Stimulated activated CD4-positive, alpha-beta T cell treated with anti-CD3 and anti-CD28 coated beads, Interleukin-1b, Interleukin-23, amount 100 ng/mL, for 1 hour (primary cell): ENCODE results near the gene NACA2.
"Not testable (repeated sequence)": the region's sequence is repeated elsewhere in the genome, so short reads cannot be mapped to it uniquely, and the experiment has no call there.

Experiments
- DNase-seq, 2 donors: peaks; one replicate each; pipeline ENCODE4 v3.0.0-alpha.2; 2020; ENCODE audit warnings: low read depth in 2 of 2

NACA2 gene

DNA sequence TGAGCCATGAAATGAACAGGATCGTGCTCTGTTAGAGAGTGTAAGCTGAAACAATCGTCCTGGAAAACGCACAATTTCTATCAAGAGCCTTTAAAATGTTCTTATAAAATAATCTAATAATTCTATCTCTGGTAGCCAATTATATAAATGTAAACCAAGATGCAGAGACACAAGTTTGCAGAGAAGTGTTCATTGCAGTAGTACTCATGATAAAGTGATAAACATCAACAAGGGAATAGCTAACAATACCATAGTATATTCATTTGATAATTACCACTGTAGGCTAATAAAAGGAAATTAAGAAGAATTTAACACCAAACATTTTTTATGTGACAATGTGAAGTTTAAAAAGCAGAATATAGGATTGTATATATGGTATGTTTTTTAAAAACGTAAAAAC, 12.4 kb downstream of the NACA2 start:
- no peak for DNase-seq

DNA sequence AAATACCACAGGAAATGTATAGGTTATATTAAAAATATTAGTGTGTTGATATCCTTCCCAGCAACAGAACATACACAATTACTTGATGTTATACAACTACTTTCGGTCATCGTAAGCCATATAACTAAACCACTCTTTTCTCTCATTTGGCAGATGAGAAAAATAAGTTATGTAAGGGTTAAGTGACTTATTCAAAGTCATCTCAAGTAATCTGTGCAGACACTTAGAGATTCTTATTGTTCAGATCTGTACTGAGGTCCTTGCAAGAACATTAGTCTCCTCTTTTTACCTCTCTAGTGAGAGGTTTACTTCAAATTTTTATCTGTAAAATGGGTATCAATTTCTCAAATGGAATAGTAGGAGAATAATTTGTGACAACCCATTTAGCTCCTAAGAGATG, 15.0 kb downstream of the NACA2 start:
- no peak for DNase-seq

DNA sequence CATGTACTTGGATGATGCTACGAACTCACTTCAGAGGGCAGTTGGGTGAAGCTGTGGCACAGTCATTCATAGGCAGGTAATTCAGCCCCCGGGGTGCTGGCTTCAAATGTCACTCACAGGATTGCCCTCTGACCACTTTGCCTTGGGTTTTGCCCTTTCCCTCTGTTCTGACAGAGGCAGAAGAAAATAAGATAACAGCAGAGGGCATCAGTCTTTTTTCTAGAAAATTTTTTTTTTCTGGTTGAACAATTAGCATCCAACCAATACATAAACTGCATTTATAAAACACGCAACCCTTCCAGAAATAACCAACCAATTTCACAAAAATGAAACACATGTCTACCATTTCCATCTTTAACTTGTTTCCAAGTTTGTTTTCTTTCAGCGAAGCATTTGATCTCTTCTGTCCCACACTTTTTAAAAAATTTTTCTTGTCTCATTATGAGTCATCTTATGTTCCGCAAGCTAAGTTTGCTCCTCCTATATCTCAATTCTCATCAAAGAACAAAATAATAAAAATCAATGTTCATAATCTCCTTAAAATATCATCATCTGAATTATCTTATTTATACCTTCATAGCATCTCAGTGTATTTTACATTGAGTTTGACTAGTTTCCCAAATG, 15.6 kb downstream of the NACA2 start:
- DNase-seq: no peak

DNA sequence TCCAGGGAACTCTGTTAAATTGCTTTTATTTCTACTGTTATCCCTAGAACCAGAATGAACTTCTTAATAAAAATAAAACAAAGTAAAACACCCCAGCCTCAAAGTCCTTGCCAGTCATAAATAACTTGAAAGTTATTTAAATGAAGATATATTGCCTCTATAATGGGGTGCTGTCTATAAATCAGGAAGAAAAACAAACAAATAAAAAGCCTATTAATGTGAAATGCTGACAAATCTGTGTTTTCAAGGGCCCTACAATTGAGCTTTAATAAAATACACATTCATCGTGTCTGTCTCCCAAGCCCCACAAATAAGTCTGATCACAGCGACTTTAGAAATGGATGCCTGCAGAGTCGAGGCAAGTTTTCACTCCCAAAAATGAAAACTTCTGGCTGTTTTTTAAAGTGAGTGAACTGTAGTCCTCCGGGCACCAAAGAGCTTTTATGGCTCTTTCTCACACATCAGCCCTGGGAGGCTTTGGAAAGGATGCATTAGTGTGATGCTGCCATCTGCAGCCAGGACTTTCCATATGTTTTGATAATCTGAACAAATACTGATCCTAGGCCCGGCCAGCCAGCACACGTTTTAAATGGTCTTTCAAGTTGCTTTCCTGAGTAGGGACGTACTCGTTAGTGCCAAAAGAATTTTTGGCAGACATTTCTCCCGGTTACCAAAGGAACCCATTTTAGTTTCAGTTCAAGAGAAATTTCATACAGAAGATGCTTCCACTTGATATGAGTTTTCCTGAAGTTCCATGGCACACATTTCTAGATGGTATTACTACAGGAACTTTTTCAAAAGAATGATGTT, 16.3 kb downstream of the NACA2 start:
- no peak for DNase-seq

DNA sequence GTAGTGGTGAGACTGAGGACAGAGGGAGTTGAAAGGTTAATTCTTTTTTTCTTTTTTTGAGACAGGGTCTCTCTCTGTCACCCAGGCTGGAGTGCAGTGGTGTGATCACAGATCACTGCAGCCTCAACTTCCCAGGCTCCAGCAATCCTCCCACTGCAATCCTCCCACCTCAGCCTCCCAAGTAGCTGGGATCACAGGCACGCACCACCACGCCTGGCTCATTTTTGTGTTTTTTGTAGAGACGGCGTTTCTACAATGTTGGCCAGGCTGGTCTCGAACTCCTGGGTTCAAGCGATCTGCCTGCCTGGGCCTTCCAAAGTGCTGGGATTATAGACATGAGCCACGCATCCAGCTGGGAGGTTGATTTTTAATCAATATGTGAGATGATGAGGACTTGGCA, 18.5 kb downstream of the NACA2 start:
- DNase-seq: not testable (repeated sequence)

DNA sequence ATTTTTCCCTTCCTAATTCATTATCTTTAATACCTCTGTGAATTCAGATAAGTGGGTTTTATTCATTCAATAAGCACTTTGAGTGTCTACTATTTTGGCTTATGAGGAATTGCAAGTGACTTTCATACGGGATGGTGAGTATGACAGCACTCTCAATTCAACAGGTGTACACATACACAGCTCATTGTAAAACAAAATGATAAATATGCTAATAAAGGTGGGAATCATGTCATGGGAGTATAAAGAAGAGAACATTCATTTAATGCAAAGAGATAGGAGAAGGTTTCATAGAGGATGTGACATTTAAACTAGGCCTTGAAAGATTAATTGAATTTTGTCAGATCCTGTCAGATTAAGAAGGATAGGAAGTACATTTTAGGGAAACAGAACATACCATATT, 19.4 kb downstream of the NACA2 start:
- no peak for DNase-seq

DNA sequence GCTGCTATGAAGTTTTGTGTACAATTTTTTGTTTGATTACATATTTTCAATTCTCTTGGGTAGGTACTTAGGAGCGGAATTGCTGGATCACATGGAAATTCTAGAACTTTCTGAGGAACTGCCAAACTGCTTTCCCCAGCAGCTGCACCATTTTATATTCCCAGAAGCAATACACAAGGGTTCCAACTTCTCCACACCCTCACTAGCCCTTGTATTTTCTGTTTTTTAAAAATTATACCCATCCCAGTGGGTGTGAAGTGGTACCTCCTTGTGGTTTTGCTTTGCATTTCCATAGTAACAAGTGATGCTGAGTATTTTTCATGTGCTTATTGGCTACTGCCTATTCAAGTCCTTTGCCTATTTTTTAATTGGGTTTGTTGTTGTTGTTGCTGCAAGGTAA, 20.9 kb downstream of the NACA2 start:
- DNase-seq: no peak

GRCh38 chr17:61569525-61569924, 21.5 kb downstream of the NACA2 start:
- not testable (repeated sequence) for DNase-seq

GRCh38 chr17:61568219-61569072, 22.6 kb downstream of the NACA2 start:
- DNase-seq: no peak

GRCh38 chr17:61567045-61567802, 23.8 kb downstream of the NACA2 start:
- no peak for DNase-seq

DNA sequence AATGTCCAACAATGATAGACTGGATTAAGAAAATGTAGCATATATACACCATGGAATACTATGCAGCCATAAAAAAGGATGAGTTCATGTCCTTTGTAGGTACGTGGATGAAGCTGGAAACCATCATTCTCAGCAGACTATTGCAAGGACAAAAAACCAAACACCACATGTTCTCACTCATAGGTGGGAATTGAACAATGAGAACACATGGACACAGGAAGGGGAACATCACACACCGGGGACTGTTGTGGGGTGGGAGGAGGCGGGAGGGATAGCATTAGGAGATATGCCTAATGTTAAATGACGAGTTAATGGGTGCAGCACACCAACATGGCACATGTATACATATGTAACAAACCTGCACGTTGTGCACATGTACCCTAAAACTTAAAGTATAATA, 24.6 kb downstream of the NACA2 start:
- DNase-seq: not testable (repeated sequence)

GRCh38 chr17:61565850-61566249, 25.2 kb downstream of the NACA2 start:
- not testable (repeated sequence) for DNase-seq

DNA sequence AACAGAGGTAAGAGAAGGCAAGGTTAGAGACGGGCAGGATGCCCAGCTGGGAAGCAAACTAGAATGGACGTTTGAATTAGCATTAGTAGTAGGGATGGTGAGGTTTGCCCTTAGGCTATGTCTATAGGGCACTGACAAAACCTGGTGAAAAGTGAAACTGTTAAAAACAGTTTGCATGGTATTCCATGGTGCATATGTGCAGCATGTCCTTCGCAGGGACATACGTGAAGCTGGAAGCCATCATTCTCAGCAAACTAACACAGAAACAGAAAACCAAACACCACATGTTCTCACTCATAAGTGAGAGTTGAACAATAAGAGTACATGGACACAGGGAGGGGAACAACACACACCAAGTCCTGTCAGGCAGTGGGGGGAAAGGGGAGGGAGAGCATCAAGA, 25.8 kb downstream of the NACA2 start:
- no peak for DNase-seq

DNA sequence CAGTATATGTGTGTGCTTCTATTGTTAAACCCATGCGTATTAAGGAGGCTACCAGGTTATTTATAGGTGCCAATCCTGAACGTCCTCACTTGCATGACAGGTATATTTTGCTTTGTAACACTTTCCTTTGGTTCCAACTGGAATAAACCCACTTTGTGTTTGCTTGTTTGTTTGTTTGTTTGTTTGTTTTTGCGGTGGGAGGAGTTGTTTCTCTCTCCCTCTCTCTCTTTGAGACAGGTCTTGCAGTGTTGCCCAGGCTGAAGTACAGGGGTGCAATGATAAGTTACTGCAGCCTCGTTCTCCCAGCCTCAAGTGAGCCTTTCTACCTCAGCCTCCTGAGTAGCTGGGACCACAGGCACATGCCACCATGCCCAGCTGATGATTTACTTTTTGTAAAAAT, 28.7 kb downstream of the NACA2 start:
- DNase-seq: no peak

GRCh38 chr17:61561354-61561753, 29.7 kb downstream of the NACA2 start:
- no peak for DNase-seq

DNA sequence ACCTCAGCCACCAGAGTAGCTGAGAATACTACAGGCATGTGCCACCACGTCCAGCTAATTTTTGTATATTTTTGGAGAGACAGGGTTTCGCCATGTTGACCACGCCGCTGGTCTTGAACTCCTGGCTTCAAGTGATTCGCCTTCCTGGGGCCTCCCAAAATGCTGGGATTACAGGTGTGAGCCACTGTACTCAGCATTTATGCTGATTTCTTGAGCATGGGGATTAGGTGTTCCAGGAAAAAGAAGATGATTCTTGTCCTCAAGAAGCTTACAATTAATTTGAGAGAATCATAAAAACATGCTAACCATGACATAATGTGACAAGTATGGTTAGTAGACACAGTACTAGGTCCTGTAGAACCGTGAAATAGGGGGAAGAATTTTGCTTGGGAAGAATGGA, 30.9 kb downstream of the NACA2 start:
- DNase-seq: no peak

DNA sequence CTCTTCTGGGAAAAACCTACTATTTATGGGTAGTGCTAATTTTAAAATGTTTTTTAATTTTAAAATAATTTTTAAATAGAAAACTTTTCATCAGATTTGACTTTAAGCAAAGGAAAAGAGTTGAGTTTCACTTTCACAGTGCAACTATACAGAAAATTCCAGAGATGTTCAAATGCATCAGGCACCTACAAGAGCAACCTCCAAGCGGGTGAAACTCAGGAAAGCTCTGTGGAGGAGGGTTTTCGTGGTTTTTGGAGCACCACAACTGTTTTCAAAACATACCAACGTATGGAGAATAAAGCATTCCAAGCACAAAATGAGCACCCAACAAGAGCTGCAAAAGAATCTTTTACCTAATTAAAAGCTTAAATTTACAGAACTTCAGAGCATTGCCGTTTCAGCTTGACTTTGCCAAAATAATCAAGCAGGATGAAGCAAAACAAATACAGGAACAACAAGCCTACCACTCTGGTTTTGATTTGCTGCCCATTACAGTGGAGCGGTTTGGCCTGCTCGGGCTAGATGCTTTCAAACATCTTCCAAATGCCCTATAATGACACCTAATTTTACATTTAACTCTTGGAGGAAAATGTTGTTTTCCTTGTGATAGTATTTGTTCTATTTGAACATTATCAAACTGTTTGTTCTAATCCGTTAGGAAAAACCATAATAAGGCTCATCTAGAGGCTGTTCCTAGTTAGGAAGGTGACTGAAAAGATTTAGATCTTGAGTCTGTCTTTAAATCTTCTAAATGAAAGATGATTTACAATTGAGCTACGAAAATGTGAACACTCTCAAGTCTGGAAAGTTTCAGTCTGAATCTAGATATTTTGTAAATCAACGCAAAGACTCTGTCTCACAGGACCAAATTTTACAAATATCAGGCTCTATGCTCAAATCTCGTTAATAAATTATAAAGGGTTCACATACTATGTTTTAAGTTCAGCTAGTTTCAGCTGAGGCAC, 34.5 kb downstream of the NACA2 start:
- no peak for DNase-seq

GRCh38 chr17:61555127-61555566, 35.9 kb downstream of the NACA2 start:
- no peak for DNase-seq

DNA sequence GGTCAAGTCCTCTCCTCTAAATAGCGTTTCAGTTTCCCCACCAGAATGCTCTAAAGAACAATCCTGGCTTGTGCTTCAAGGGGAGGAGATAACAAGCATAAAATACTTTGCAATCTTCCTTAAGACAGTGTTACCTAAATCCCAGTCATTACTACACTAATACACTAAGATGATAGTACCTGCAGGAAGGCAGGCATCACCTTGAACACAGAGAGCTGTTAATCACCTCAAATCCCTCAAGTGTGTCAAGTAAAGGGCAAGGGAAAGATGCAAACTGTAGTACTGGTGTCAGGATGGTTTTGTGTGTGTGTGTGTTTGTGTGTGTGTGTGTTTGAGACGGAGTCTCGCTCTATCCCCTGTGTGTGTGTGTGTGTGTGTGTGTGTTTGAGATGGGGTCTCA, 36.8 kb downstream of the NACA2 start:
- DNase-seq: no peak

DNA sequence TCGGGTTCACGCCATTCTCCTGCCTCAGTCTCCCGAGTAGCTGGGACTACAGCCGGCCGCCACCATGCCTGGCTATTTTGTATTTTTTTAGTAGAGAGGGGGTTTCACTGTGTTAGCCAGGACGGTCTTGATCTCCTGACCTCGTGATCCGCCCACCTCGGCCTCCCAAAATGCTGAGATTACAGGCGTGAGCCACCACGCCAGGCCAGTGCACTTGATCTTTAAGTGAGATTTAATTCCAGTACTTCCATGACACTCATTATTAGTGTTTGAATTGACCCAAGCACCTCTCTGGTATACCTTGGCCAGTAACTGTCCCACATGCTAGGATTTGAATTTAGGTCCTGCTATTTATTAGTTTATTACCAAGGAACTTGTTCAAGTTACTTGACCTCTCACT, 38.5 kb downstream of the NACA2 start:
- DNase-seq: not testable (repeated sequence)
